ENCODE data around the gene FCHSD2. TPM values are rescaled to one million over a fixed set of nuclear protein-coding genes. Genes with fewer than 3 reads are reported as not detected.
A peak's percentile ranks its signal among the peaks of the same experiment; 100 is the strongest.

FCHSD2 gene
- total and polyA plus RNA-seq, 9 of the 15 experiments (the other 6 are each of a cell fraction or from before 2014, with no cell fraction given): 1.8 to 14.7 (median 6.4) TPM

- TF ChIP-seq MTA1 (IDR thresholded peaks at IDR 0.05; ENCODE audit: borderline replicate concordance): no peak
- TF ChIP-seq HMG20A (CRISPR knock-in tag; conservative IDR thresholded peaks at IDR 0.05): no peak
- no peak for TF ChIP-seq RNF219 (CRISPR knock-in tag; IDR thresholded peaks at IDR 0.05)
- TF ChIP-seq CREB1 (IDR thresholded peaks at IDR 0.05): no peak
- TF ChIP-seq CREB1 (CRISPR knock-in tag; IDR thresholded peaks at IDR 0.05): no peak
- no peak for TF ChIP-seq ZBTB33 (CRISPR knock-in tag; IDR thresholded peaks at IDR 0.05)
- TF ChIP-seq PTTG1 (tag; IDR thresholded peaks at IDR 0.05; ENCODE audit: low read depth): no peak
- no peak for TF ChIP-seq ZNF280A (IDR thresholded peaks at IDR 0.05; ENCODE audit: low read depth, partially characterized antibody)
- TF ChIP-seq CREB3 (tag; conservative IDR thresholded peaks at IDR 0.05; ENCODE audit: low read depth): 0 out of 2 replicates have a peak, but pooled peaks have one; percentile 36
- TF ChIP-seq FOXK2 (conservative IDR thresholded peaks at IDR 0.05 in 1 of 2, IDR thresholded peaks at IDR 0.05 in 1 of 2; ENCODE audit: low read depth in 2 of 2): no peak
- TF ChIP-seq ZNF639 (CRISPR knock-in tag; conservative IDR thresholded peaks at IDR 0.05 in 1 of 2, IDR thresholded peaks at IDR 0.05 in 1 of 2): 0 out of 4 replicates have a peak, but pooled peaks of 1 of the 2 experiments have one; percentile 47
- TF ChIP-seq GABPA (tag; conservative IDR thresholded peaks at IDR 0.05; ENCODE audit: low read depth): peak; percentile 67
- TF ChIP-seq CC2D1A (IDR thresholded peaks at IDR 0.05): no peak
- no peak for TF ChIP-seq PHF21A (IDR thresholded peaks at IDR 0.05; ENCODE audit: borderline replicate concordance, low read depth)
- no peak for TF ChIP-seq TFAP4 (CRISPR knock-in tag; IDR thresholded peaks at IDR 0.05; ENCODE audit: borderline replicate concordance)
- no peak for TF ChIP-seq ELK3 (CRISPR knock-in tag; IDR thresholded peaks at IDR 0.05)
- no peak for TF ChIP-seq SOX6 (IDR thresholded peaks at IDR 0.05)
Measured at GRCh38 chr11:73162196-73162740, 20.1 kb upstream of the FCHSD2 start (continued).

All from K562 (cell line).